ENCODE measurements around the gene HDGF.

The HDGF gene

GRCh38 chr1:156725683-156726280 lies 25.7 kb downstream of the HDGF start:
- peak; percentile 93 for DNase-seq (ENCODE audit: low read depth)

DNA sequence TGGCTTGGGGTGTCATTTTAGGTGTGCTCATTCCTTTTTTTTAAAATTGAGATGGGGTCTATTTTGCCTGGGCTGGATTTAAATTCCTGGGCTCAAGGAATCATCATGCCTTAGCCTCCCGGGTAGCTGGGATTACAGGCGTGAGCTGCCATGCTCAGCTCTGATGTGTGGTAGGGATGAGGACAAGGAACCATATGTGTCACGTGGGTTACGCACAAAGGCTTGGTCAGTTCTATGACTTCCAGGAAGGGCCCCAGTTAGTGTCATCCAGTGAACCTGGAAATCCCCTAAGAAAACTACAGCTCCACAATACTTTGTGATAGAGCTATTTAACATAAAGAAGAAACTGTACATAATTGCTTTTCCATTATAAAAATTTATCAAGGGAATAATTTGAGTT lies 29.9 kb downstream of the HDGF start:
- DNase-seq (ENCODE audit: low read depth), result no peak

GRCh38 chr1:156721131-156721530 lies 30.3 kb downstream of the HDGF start:
- DNase-seq (ENCODE audit: low read depth), result no peak

DNA sequence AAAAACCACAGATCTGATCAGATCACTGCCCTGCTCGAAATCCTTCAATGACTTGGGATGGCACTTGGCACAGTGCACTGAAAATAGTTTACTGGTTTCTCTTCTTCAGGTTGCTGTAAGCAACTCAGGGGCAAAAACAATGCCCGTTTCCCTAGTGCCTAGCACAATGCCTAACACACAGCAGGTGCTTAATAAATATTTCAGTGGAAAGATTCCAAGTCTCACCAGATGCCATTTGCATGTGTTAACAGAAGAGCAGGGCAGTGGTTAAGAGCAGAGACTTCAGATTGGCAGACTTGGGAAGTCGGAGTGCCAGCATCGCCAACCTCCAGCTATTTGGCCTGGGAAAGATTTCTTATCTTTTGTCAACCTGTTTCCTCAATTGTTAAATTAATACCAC lies 34.1 kb downstream of the HDGF start:
- peak; percentile 25 for DNase-seq (ENCODE audit: low read depth)

DNA sequence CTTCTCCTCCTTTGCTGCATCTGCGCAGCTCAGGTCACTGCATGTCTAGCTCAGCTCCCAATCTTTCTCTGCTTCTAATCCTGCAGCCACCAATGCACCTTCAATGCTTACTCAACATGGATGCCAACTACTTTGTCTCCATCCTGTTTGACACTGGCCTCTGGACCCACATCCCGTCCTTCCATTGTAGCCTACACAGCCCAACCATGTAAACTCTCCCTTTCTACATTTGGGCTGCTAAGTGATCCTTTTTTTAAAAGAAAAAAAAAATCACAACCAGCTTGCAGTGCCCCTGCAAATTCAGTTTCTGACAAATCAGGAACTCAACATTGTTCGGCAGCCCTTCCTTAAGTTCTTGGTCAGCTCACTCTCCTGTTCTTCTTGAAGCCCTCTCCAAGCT lies 36.6 kb downstream of the HDGF start:
- no peak for DNase-seq (ENCODE audit: low read depth)

- DNase-seq (ENCODE audit: low read depth), result peak; percentile 21
Measured at GRCh38 chr1:156712626-156713025, 38.8 kb downstream of the HDGF start.

DNA sequence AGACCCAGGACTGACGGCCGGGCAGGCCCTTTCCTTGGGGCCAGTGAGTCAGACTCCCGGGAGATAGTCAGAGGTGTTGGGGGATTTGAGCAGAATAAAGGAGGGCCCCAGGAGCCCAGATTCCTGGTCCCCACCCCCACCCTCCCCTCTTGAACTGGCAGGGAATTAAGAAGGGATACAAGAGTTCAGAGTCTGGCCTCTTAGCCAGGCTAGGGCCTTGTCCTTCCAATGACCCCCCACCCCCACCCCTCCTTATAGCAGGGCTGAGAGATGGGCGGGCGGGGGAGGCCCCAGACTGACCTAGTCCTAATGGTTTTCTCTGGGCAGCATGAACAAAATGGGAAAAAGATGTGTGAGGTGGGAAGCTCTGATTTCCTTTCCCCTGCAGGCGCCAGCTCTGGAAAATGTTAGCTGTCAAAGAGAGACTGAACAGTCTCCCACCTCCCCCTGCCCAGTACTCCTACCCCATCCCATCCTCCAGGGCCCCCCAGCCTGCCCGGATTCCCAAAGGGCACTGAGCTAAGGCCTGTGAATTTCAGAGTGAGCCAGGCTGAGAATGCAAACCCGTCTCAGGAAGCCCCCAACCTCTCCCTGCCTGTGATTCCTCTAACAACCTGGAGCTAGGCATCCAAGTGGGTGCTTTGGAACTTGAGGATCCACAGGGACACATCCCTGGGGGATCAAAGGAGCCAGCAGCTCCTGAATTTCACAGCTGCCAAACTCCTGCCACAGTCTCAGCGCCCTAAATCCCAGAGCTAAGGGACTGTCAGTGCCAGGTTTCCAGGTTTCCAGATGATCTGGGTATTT lies 40.3 kb downstream of the HDGF start:
- DNase-seq (ENCODE audit: low read depth), result peak; percentile 45

DNA sequence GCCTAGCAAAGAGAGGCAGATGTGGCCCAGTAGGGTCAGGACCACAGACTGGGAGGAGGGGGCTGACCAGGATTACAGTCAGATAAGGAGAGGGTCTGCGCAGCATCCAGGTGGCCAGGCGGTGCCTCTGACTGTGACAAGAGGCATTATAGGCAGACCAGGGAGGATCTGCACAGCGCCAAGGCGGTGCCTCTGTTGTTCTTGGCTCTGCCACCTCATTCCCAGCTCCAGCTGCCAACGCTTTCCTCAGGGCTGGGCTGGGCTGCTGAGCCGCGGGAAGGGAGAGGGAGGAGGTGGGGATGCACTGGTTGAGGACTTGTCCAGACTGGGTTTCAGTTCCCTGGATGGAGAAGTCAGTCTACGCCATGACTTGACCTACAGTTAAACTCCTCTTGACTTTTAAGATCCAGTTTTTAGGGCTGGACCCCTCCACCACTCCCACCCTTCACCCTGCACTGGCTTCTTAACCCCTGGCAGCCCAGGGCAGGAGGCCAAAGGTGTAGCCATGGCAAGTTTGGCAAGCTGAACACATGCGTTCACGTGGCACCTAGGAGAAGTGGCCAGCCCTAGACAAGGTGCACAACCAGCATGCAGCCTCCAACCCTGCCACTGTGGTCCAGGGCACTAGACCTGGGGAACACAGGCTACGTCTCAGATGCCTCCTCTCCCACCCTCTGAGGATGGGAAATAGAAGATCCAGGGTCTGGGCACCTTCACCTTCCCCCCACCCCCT lies 41.6 kb downstream of the HDGF start:
- peak; percentile 53 for DNase-seq (ENCODE audit: low read depth)

GRCh38 chr1:156709031-156709430 lies 42.4 kb downstream of the HDGF start:
- DNase-seq (ENCODE audit: low read depth), result no peak

DNA sequence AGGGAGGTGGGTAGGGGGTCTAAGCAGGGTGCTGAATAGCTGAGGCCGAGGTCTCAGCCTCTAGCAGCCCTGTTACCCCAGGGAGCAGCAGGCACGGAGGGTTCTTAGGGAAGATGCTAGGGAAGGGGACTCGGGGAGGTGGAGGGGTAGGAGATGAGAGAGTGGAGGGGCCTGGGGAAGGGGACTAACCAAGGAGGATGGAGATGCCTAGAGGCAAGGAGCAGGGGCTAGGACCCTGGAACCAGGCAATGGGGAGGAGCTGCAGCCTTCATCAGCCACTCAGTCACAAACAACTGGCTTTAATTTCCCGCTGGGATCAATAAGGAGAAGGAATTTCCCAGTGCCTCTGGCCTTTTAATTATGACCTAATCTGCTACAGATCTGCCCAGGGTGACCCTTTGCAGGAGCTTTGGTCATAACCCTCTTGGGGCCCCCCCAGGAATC lies 43.2 kb downstream of the HDGF start:
- DNase-seq (ENCODE audit: low read depth), result no peak

DNA sequence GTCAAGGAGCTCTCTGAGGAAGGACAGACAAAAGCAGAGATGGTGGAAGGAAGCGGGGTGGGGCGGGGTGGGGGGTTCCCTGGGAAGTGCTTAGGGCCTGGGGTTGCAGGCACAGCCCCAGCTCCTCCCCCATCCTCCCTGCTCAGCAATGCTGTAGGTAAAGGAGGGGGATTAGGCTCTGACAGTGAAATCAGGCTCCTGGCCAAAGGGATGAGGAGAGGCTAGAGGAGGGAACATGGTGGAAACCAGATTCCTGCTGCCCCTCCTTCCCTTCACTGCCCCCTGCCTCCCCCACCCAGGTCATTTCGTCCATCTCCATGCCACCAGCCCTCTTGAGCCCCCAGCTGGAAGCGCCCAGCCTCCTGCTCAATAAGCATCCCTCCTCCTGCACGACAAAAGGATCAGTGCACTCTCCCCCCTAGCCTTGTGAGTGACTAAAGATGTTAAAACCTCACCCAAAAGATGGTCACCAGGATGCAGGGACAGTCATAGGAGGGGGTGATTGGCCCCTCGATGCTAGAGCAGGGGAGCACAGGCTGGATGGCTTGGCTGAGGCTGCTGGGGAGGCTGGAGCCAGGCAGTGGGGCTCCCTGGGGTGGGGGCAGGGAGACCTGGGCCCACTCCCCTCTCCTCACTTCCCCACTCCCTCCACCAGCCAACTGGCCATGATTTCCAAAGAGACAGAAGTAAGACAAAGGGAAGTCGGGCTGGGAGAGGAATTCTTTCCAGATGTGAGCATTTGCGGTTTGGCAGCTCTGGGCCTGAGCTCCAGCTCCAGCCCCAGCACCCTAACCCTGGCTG lies 43.9 kb downstream of the HDGF start:
- peak; percentile 51 for DNase-seq (ENCODE audit: low read depth)

- DNase-seq (ENCODE audit: low read depth), result peak; percentile 34
Measured at GRCh38 chr1:156706657-156707416, 44.6 kb downstream of the HDGF start.

- peak; percentile 66 for DNase-seq (ENCODE audit: low read depth)
Measured at GRCh38 chr1:156705918-156706656, 45.4 kb downstream of the HDGF start.

- peak; percentile 41 for DNase-seq (ENCODE audit: low read depth)
Measured at GRCh38 chr1:156705321-156705917, 46.1 kb downstream of the HDGF start, which contains the start of gene CRABP2. CRABP2 (minus strand) TSS chr1:156705583; CDS start chr1:156705446, 137 bp downstream.

DNA sequence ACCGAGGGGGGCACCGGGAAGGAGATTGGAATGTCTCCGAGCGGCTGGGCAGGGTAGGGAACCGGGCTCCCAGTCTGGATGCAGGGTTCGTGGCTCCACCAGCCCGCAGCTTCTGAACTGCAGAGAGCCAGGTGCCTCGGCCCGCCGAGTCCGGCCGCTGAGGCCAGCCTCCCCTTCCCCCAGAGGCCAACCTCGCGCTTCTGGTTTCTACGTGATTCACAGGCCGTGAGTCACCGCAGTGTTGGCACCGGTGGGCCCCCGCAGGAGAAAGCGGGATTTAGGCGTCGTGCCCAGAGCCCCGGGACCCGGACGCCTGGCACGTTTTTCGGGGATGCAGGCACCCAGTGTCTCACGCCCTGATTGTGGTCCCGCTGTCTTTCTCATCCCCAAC lies 46.5 kb downstream of the HDGF start:
- peak; percentile 89 for DNase-seq (ENCODE audit: low read depth)

DNA sequence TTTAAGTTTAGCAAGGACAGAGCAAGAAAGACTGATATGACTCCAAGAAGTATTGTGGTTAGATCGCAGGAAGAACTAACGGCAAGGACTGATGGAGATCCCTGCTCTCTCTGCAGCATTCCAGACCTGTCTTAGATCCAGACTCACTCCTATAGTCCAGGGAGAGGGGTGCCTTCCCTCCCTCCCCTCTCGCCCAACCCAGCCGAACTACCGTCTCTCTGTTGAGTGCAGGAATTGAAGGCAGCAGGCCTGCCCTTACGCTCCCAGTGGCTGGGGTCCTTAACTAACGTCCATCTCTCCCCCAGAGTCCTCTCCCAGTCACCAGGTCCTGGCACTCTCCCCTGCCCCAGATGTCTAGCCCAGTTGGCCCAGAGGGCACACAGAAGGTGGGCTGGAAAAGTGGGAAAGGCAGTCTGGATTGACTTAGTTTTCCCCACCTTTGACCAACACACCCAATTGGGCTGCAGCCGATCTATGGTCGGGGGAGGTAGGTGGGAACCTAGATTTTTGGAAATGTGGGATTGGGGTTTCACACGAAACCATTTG lies 47.2 kb downstream of the HDGF start:
- DNase-seq (ENCODE audit: low read depth), result no peak

GRCh38 chr1:156703741-156704140 lies 47.7 kb downstream of the HDGF start:
- no peak for DNase-seq (ENCODE audit: low read depth)

GRCh38 chr1:156703336-156703735 lies 48.1 kb downstream of the HDGF start:
- DNase-seq (ENCODE audit: low read depth), result no peak

GRCh38 chr1:156700736-156701531 lies 50.5 kb downstream of the HDGF start:
- no peak for DNase-seq (ENCODE audit: low read depth)

All from ELR (cell line).